ENCODE measurements around the gene KCNH2. TPM values are rescaled to one million over a fixed set of nuclear protein-coding genes. Genes with fewer than 3 reads are reported as not detected.

Gene KCNH2
- total RNA-seq, 6 donors from 2014 or later = 0.59 to 5.7 (median 3.1) TPM

DNA sequence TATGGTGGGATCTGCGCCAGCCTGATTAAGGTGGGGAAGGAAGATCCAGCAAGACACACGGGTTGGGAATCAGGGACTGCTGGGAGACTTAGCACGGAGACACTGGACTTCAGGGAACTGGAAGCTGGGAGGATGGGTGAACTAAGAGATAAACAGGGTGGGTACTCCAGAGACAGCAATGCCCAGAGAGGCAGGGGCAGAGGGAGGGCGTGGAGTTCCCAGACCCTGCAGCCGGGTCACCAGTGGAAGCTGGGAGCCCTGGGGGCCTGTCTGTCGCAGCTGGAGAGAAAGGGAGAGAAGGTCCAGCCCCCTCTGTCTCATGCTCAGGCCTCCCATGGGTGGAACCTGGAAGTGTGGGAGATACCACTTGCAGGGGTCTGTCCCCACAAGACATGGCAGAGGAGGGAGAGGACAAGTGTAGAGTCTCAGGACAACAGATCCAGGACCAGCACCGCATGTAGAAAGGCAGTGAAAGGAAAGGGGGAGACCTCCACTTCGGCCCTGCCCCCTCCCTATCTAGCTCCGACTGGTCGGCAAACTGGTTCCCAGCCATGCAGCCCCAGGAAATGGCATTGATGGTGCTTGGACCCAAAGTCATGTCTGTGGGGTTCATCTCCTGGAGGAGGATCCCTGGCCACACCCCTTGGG is 81.4 kb downstream of the KCNH2 start:
- WGBS, 2 donors = 56 to 59% methylated on average over 10 of the region's 10 CpGs

DNA sequence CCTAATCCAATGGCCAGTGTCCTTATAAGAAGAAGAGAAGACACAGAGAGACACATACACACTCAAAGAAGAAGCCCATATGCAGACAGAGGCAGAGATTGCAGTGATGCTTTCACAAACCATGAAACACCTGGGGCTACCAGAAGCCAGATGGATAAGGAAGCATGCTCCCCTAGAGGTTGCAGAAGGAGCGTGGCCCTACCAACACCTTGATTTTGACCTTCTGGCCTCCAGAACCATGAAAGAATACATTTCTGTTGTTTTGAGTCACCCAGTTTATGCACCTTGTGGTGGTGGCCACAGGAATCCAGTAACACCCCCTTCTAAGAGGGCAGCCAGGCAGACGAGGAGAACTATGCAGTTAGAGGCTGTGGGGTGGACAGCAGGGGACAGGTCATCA is 82.3 kb downstream of the KCNH2 start:
- ATAC-seq (ENCODE audit: low FRiP score in 2 of 2) = no peak
- H3K36me3 ChIP-seq = no peaks in the 10 kb centered on the region
- H3K27ac ChIP-seq = no peak overlapping the region
- H3K4me3 ChIP-seq = no peak overlapping the region
- H3K27me3 ChIP-seq = peaks cover 0 to 4% (median 0%) of the 10 kb centered on the region in 4 donors
- whole genome bisulfite sequencing, 2 donors = 64 to 88% methylated on average over 2 of the region's 2 CpGs
- H3K9me3 ChIP-seq = peaks cover 0 to 6% (median 2%) of the 10 kb centered on the region in 4 donors
- TF ChIP-seq CTCF (IDR thresholded peaks at IDR 0.05) (no peak), POLR2AphosphoS5 (IDR thresholded peaks at IDR 0.05) (no peak), EP300 (IDR thresholded peaks at IDR 0.05) (no peak), POLR2A (IDR thresholded peaks at IDR 0.05) (no peak)
- no peaks in the 10 kb centered on the region for H3K4me1 ChIP-seq
- no peak for DNase-seq

More for the DNA sequence above, 81.4 kb downstream of the KCNH2 start:
- Histone ChIP-seq H3K4me3 (no peak overlapping the region), H3K4me1 (no peaks in the 10 kb centered on the region), H3K27me3 (peaks cover 0 to 4% (median 0%) of the 10 kb centered on the region in 4 donors), H3K36me3 (no peaks in the 10 kb centered on the region), H3K27ac (no peak overlapping the region), H3K9me3 (peaks cover 0 to 6% (median 2%) of the 10 kb centered on the region in 4 donors)
- DNase-seq (no peak), ATAC-seq (ENCODE audit: low FRiP score in 2 of 2) (no peak)
- no peak for TF ChIP-seq EP300 (IDR thresholded peaks at IDR 0.05)
- TF ChIP-seq CTCF (IDR thresholded peaks at IDR 0.05) = no peak
- no peak for TF ChIP-seq POLR2A (IDR thresholded peaks at IDR 0.05)
- TF ChIP-seq POLR2AphosphoS5 (IDR thresholded peaks at IDR 0.05) = no peak

Other genes starting within 250 kb of the KCNH2 start
- gene GIMAP5, start 240.9 kb downstream of the KCNH2 start, total RNA-seq = 100 to 1,000 TPM in 1 of 6 donors, 10 to 100 TPM in 5; 28.0 to 103 (median 41.3) TPM
- 10 to 100 TPM; 10.5 to 82.8 (median 27.4) TPM for gene TMEM176B, start 178.0 kb downstream of the KCNH2 start, total RNA-seq
- gene TMEM176A, start 177.6 kb downstream of the KCNH2 start, total RNA-seq = 10 to 100 TPM in 5 of 6 donors, 1 to 10 TPM in 1; 8.4 to 67.9 (median 16.3) TPM
- gene AOC1, start 125.8 kb downstream of the KCNH2 start, total RNA-seq = under 1 TPM in 2 of 6 donors, not detected in 4; 0.31 to 0.88 TPM
- 10 to 100 TPM in 4 of 6 donors, 1 to 10 TPM in 2; 3.1 to 95.3 (median 16.2) TPM for gene NOS3, start 12.7 kb upstream of the KCNH2 start, total RNA-seq
- 1 to 10 TPM in 3 of 6 donors, under 1 TPM in 3; 0.46 to 5.2 (median 1.0) TPM for gene ATG9B, start 46.2 kb upstream of the KCNH2 start, total RNA-seq
- 10 to 100 TPM; 38.3 to 58.7 (median 42.5) TPM for gene ABCB8, start 50.1 kb upstream of the KCNH2 start, total RNA-seq
- gene ASIC3, start 70.2 kb upstream of the KCNH2 start, total RNA-seq = 10 to 100 TPM in 2 of 6 donors, 1 to 10 TPM in 4; 2.1 to 37.7 (median 4.0) TPM
- gene CDK5, start 79.6 kb upstream of the KCNH2 start, total RNA-seq = 10 to 100 TPM in 3 of 6 donors, 1 to 10 TPM in 3; 2.1 to 14.4 (median 10.1) TPM
- gene SLC4A2, start 81.3 kb upstream of the KCNH2 start, total RNA-seq = 100 to 1,000 TPM in 5 of 6 donors, 10 to 100 TPM in 1; 88.4 to 312 (median 188) TPM
- gene FASTK, start 102.5 kb upstream of the KCNH2 start, total RNA-seq = 100 to 1,000 TPM in 1 of 6 donors, 10 to 100 TPM in 5; 54.3 to 136 (median 78.0) TPM
- gene TMUB1, start 105.2 kb upstream of the KCNH2 start, total RNA-seq = 10 to 100 TPM; 35.3 to 72.9 (median 51.6) TPM
- 100 to 1,000 TPM; 122 to 350 (median 182) TPM for gene AGAP3, start 108.2 kb upstream of the KCNH2 start, total RNA-seq
- gene GBX1, start 189.4 kb upstream of the KCNH2 start, total RNA-seq = not detected
- not detected for gene ASB10, start 208.9 kb upstream of the KCNH2 start, total RNA-seq
- not detected for gene H2BK1, start 232.2 kb upstream of the KCNH2 start, total RNA-seq
- gene ABCF2, start 248.9 kb upstream of the KCNH2 start, total RNA-seq = 10 to 100 TPM; 19.8 to 48.2 (median 28.6) TPM